Measurements from ENCODE around the gene KRTAP6-1.

The KRTAP6-1 gene

GRCh38 chr21:30567617-30568016 is 46.1 kb downstream of the KRTAP6-1 start:
- DNase-seq = no peak

GRCh38 chr21:30563630-30564029 is 50.1 kb downstream of the KRTAP6-1 start:
- no peak for DNase-seq
